Psoas muscle (tissue), 8 donors: ENCODE measurements around the gene LGR6. TPM values are rescaled to one million over a fixed set of nuclear protein-coding genes. Genes with fewer than 3 reads are reported as not detected.

Experiments used
- ATAC-seq, 4 donors: fragments of 200-7000 bp; cut with Tn5 transposase; one replicate each; pipeline ENCODE4 v1.9.1; 2020; ENCODE audit warnings: moderate library complexity in 3 of 4, mild to moderate bottlenecking in 2 of 4
- DNase-seq, 2 donors: peaks; one replicate each; pipeline ENCODE4 v3.0.0-alpha.2; 2020
- H3K27ac ChIP-seq: fragments of 200-600 bp; one replicate; pipeline ENCODE4 v1.8.0; 2022
- H3K27me3 ChIP-seq, 3 donors: fragments of 200-600 bp in 1 of 3; one replicate each; pipeline versions ENCODE4 v1.6.1 to v1.8.0; 2013 to 2022; ENCODE audit warnings: low read length in 2 of 3, mild to moderate bottlenecking in 2 of 3, moderate library complexity in 1 of 3; ENCODE audit not compliant: insufficient read depth in 3 of 3
- H3K36me3 ChIP-seq, 2 donors: fragments of 200-600 bp in 1 of 2; one replicate each; pipeline versions ENCODE4 v1.6.1 to v1.8.0; 2013 to 2022; ENCODE audit warnings: low read depth in 1 of 2, mild to moderate bottlenecking in 1 of 2, moderate library complexity in 1 of 2; ENCODE audit not compliant: insufficient read depth in 1 of 2
- H3K4me1 ChIP-seq: fragments of 200-600 bp; one replicate; pipeline ENCODE4 v1.8.0; 2022
- H3K4me3 ChIP-seq: fragments of 200-600 bp; one replicate; pipeline ENCODE4 v1.8.0; 2022; ENCODE audit warnings: mild to moderate bottlenecking
- H3K9me3 ChIP-seq: fragments of 200-600 bp; one replicate; pipeline ENCODE4 v1.8.0; 2022
- CTCF ChIP-seq: fragments of 200-600 bp; IDR thresholded peaks from one replicate; pipeline ENCODE4 v1.8.0; 2022; ENCODE audit warnings: antibody characterized with exemption
- WGBS, 3 donors: extraction: QIAGEN DNeasy Blood & Tissue Kit; methylation state at CpG; one replicate each; pipeline versions ENCODE4 v1.1.6 to v1.1.7; 2013; 5-methylcytosine and 5-hydroxymethylcytosine counted together
- intact Hi-C, 2 donors: fragments of 100-400 bp; cut with DNase I; formaldehyde crosslinking; loops; one replicate each; pipeline versions ENCODE4 v1.11.0 to v1.14.2; 2022
- polyA plus RNA-seq, 3 donors: library from polyadenylated mRNA; stranded (reverse); fragments of 200-250 nt; gene quantifications; one replicate each; pipeline ENCODE4 v1.2.3, GENCODE V29; 2013
- total RNA-seq, 4 donors: library from RNA; stranded (reverse); fragmentation: NEBNext Ultra II Directional in 2 of 4; extraction: Animal tissue kit (Norgen Biotek cat#: 25700) in 2 of 4; gene quantifications; one replicate each; pipeline versions ENCODE4 v1.2.1 to v1.2.4, GENCODE V29; 2021 to 2023
- donor health status: healthy with polysubstance abuse.
- donor health status: DM: no; HTN: no; CAD: no; lungs with moderate emphysema.
- donor health status: Bipolar disorder and iron deficiency.
- donor health status: healthy.
- donor health status: DM: yes; HTN: yes; CAD: no.
- donor health status: DM: no; HTN: no; CAD: no.
- donor health status: DM: no; HTN: no; CAD: no.
- donor health status: DM: yes; HTN: yes; CAD: no.

LGR6 gene
- total and polyA plus RNA-seq, 7 donors: 0.12 to 0.20 (median 0.16) TPM; not detected in 3

GRCh38 chr1:202151045-202151444 is 42.6 kb upstream of the LGR6 start:
- no peak for DNase-seq
- Histone ChIP-seq H3K27ac (no peak overlapping the region), H3K36me3 (no peaks in the 10 kb centered on the region), H3K27me3 (no peaks in the 10 kb centered on the region), H3K4me3 (no peak overlapping the region), H3K4me1 (no peaks in the 10 kb centered on the region), H3K9me3 (no peaks in the 10 kb centered on the region)
- intact Hi-C loops: no loop called here
- no peak for ATAC-seq
- TF ChIP-seq CTCF: no peak
- WGBS, 3 donors: 85 to 96% (median 91%) methylated on average over 2 of the region's 2 CpGs

- 89 to 90% (median 89%) methylated on average over 10 of the region's 10 CpGs for WGBS, 3 donors
- DNase-seq: no peak
- intact Hi-C loops: no loop called here
- Histone ChIP-seq H3K4me1 (no peaks in the 10 kb centered on the region), H3K27ac (no peak overlapping the region), H3K4me3 (no peak overlapping the region), H3K9me3 (no peaks in the 10 kb centered on the region), H3K36me3 (no peaks in the 10 kb centered on the region), H3K27me3 (no peaks in the 10 kb centered on the region)
- TF ChIP-seq CTCF: no peak
- ATAC-seq: no peak
These were observed 41.2 kb upstream of the LGR6 start for GRCh38 chr1:202152399-202152798.

GRCh38 chr1:202153284-202153683 is 40.3 kb upstream of the LGR6 start:
- no peak for DNase-seq
- no peak for ATAC-seq

GRCh38 chr1:202154148-202154765 is 39.3 kb upstream of the LGR6 start:
- DNase-seq (no peak), ATAC-seq (no peak)
- no peaks in the 10 kb centered on the region for H3K36me3 ChIP-seq
- no peaks in the 10 kb centered on the region for H3K27me3 ChIP-seq
- TF ChIP-seq CTCF: no peak
- WGBS, 3 donors: 83 to 91% (median 87%) methylated on average over 10 of the region's 10 CpGs
- no peaks in the 10 kb centered on the region for H3K9me3 ChIP-seq
- H3K4me3 ChIP-seq: no peak overlapping the region
- intact Hi-C loops: no loop called here
- H3K27ac ChIP-seq: no peak overlapping the region
- no peaks in the 10 kb centered on the region for H3K4me1 ChIP-seq

More at GRCh38 chr1:202153284-202153683, 40.3 kb upstream of the LGR6 start:
- Histone ChIP-seq H3K36me3 (no peaks in the 10 kb centered on the region), H3K4me1 (no peaks in the 10 kb centered on the region), H3K27me3 (no peaks in the 10 kb centered on the region), H3K9me3 (no peaks in the 10 kb centered on the region), H3K4me3 (no peak overlapping the region), H3K27ac (no peak overlapping the region)
- TF ChIP-seq CTCF: no peak
- WGBS, 3 donors: 65 to 82% (median 81%) methylated on average over 4 of the region's 4 CpGs
- intact Hi-C loops: no loop called here
